NCI-H2171 (cell line): Measurements from ENCODE around the gene DLEC1.

Experiments used
- DNase-seq: peaks from one replicate; lab custom pipeline; 2025; lab: John Stamatoyannopoulos, UW

The DLEC1 gene

DNA sequence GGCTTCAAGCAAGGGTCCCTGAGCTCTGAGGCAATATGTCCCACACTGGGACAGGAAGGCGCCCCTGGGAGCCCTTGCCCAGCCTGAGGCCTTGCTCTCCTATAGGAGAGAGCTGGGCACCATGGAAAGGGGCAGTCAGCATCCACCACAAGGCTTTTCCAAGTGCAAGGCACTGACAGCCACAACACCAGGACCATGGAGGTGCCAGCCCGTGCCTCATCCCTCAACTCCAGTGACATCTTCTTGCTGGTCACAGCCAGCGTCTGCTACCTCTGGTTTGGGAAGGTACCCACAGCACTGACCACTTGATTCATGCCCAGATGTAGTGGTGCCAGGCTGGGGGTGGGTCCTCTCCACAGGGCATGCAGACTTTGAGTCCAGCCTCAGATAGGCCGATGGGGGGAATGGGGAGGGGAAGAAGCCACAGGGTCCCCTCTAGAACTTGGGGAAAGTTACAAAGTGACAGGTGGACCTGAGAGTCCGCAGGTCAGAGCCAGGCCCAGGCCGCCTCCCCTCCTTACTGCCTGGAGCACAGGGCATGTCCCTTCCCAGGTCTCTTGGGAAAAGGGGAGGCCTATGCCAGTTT lies 36.6 kb upstream of the DLEC1 start:
- DNase-seq, result no peak

DNA sequence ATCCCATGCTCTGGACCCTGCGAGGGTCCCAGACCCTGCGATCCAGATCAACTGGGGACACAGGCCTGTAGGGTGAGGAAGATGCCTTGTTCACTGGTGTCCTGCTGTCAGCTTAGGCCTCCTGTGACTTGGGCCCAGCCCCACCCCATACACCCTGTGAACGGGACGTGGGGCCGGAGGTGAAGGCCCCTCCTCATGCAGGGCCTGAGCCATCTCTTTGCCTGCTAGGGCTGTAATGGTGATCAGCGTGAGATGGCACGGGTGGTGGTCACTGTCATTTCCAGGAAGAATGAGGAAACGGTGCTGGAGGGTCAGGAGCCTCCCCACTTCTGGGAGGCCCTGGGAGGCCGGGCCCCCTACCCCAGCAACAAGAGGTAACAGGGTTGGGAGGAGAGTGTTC lies 36.1 kb upstream of the DLEC1 start:
- DNase-seq, result no peak

DNA sequence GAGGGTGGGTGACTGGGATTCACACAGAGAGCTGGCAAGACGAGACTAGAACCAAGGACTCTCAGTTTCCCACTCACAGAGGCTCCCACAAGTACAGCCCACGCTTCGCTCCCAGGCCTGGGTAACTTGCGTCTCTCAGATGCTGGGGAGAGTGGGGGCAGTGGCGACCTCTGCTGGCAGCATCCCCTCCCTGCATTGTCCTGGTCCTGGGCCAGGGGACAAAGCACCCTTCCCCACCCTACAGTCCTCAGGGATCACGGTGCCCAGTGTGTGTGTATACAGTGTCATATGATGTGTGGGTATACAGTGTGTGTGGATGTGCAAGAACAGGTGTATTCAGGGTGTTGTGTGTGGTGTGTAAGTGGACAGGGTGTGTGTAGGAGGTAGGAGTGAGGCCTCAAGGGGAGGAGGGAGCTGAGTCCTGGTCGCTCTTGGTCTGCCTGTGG lies 35.6 kb upstream of the DLEC1 start:
- no peak for DNase-seq

DNA sequence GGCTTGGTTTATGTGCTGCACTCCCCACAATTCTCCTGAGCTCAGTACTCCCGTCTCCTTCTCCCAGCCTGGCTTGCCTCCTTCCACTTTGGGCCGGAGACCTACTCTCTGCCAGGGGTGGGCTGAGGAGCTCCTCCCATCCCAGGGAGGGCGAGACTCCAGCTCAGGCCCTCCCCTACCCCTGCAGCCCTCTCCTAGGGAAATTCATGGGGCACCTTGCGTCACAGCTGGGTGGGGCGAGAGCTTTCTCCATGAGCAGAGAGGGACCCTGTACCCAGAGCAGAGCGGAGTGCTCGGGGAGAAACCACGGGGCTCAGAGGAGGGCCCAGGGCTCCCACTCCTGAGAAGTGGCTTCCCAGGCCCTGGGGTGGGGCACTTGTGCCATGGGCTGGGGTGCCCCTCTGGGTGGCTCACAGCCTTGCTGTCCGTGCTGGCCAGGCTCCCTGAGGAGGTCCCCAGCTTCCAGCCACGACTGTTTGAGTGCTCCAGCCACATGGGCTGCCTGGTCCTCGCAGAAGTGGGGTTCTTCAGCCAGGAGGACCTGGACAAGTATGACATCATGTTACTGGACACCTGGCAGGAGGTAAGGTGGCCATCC lies 35.1 kb upstream of the DLEC1 start:
- no peak for DNase-seq

- DNase-seq, result no peak
Measured at GRCh38 chr3:38004415-38005075, 34.5 kb upstream of the DLEC1 start.

- DNase-seq, result no peak
Measured at GRCh38 chr3:38005076-38006020, 33.7 kb upstream of the DLEC1 start.

- DNase-seq, result no peak
Measured at GRCh38 chr3:38006031-38006430, 33.0 kb upstream of the DLEC1 start.

DNA sequence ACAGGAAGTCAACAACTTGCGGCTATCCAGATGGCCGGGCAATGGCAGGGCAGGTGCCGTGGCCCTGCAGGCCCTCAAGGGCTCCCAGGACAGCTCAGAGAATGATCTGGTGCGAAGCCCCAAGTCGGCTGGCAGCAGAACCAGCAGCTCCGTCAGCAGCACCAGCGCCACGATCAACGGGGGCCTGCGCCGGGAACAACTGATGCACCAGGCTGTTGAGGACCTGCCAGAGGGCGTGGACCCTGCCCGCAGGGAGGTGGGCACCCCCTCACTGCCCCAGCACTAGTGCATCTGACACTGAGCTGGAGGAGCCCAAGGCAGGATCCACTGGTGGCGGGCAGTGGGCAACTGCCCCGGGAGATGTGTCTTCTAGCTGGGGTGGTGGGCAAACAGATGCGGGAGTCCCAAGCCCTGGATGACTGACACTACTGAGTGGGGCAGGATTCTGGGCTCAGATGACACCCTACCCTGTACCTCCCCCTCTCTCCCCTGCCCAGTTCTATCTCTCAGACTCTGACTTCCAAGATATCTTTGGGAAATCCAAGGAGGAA lies 32.5 kb upstream of the DLEC1 start:
- no peak for DNase-seq

- no peak for DNase-seq
Measured at GRCh38 chr3:38007754-38008090, 31.3 kb upstream of the DLEC1 start.

DNA sequence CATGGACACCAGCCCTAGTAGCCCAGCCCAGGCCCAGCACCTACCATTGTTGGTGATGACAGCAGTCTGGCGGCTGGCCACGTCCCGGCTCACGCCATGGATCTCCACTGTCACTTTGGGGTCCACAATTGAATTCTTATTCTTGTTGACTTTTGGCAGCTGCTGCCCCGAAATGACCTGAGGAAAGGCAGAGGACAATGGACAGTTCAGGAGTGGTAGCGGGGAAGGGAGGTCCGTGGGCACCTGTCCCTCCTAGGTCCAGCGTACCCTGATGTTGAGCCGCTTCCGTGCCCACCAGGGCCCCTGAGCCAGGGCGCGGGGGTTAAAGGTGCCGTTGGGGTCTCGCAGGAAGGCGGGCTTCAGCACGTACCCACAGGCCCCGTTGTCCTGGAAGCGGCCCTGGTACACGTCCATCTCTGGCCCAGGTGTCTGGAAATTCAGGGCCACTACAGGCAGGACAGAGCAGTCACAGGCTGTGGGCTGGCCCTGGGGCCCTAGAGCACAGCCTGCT lies 30.8 kb upstream of the DLEC1 start:
- DNase-seq, result no peak

DNA sequence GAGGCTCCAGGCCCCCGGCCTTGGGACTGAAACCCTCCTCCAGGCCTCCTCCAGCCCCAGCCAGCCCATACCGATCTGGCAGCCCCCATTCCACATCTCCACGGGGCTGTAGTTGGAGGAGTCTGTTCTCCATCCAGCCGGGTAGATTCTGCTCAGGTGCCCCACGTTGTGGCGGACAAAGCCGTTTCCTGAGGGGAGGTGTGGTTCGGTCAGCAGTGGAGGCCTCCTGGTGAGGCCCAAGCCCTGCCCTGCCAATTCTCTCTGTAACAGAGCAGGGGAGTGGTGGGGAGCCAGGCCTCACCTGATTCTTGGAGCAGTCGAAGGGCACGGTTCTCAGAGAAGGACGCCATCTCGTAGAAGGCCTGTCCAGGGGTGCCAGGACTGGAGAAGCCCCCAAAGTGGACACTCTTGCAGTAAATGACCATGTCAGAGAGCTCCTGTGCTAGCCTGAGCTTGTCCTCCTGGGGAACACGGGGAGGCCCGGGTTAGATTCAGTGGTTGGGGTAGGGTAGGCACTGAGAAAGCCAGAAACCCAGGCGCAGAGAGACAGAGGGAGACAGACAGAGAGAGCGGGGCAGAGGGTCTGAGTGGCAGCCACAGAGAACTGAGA lies 29.9 kb upstream of the DLEC1 start:
- DNase-seq, result no peak

GRCh38 chr3:38009807-38010591 lies 29.0 kb upstream of the DLEC1 start:
- no peak for DNase-seq

- no peak for DNase-seq
Measured at GRCh38 chr3:38011111-38011510, 27.9 kb upstream of the DLEC1 start.

GRCh38 chr3:38015485-38015884 lies 23.5 kb upstream of the DLEC1 start:
- no peak for DNase-seq

- DNase-seq, result no peak
Measured at GRCh38 chr3:38015984-38016383, 23.0 kb upstream of the DLEC1 start.

DNA sequence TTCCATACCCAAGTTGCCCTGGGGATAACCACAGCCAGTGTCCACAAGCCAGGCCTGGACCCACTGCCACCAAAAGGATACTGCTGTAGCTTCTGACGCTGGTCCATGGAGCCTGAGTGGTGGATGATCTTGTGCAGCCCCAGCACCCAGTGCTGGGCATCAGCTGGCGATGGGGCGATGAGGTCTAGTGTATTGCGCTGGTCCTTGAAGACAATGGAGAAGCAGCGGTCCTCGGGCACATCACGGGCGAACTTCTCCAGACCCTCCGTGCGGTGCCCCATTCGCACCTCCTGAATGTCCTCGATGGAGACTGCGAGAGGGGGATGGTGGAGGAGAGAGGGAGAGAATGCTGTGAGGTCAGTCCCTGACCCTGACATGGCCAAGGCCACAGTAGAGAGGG lies 22.6 kb upstream of the DLEC1 start:
- no peak for DNase-seq

DNA sequence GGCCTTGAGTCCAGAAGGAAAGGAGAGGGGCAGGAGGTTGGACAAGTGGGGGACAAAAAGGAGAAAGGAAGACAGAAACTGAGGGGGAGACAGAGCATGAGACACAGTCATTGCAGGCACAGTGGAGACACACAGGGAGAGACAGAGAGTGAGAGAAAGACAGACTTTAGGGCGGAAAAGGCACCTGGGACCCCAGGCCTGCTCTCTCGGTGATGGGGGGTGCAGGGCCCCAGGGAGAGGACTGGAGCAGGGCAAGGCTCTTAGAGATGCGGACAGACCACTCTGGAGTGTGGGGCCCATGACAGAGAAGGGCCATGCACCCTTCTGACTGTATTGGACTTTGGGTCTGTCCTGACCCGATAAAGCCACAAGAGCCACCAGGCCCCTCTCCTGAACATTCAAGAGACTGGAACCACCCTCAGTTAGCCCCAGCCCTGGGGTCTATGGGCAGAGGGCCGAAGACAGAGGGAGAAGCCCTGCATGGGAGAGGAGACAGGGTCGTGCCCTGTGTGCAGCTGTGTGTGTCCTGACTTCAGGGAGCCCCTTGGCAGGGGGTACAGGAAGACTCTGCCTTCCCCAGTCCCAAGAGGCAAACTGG lies 22.1 kb upstream of the DLEC1 start:
- no peak for DNase-seq

GRCh38 chr3:38017445-38018295 lies 21.3 kb upstream of the DLEC1 start:
- no peak for DNase-seq
